ENCODE measurements around the gene CEP152. TPM values are rescaled to one million over a fixed set of nuclear protein-coding genes. Genes with fewer than 3 reads are reported as not detected.

Gene CEP152
- total and polyA plus RNA-seq, 9 of the 15 experiments (the other 6 are each of a cell fraction or from before 2014, with no cell fraction given), result 9.9 to 43.0 (median 23.6) TPM

GRCh38 chr15:48810414-48811324, at the start of gene CEP152 (continued):
- peak; percentile 76; the same call in 1 of the 2 replicates for TF ChIP-seq TFAP4 (CRISPR knock-in tag; IDR thresholded peaks at IDR 0.05; ENCODE audit: borderline replicate concordance)
- TF ChIP-seq HCFC1 (IDR thresholded peaks at IDR 0.05; ENCODE audit: low read depth, low read length), result peak; percentile 59
- no peak for TF ChIP-seq TFE3 (CRISPR knock-in tag; IDR thresholded peaks at IDR 0.05)
- no peak for TF ChIP-seq MEF2D (tag; conservative IDR thresholded peaks at IDR 0.05; ENCODE audit: low read depth)
- no peak for TF ChIP-seq SRSF9 (IDR thresholded peaks at IDR 0.05; ENCODE audit: borderline replicate concordance, low read depth, low read length)
- TF ChIP-seq ZSCAN29 (IDR thresholded peaks at IDR 0.05), result 0 out of 2 replicates have a peak, but pooled peaks have one; percentile 16
- no peak for TF ChIP-seq FIP1L1 (IDR thresholded peaks at IDR 0.05; ENCODE audit: low read depth, low read length, poor library complexity, severe bottlenecking)
- no peak for TF ChIP-seq MCM5 (IDR thresholded peaks at IDR 0.05; ENCODE audit: low read depth)
- TF ChIP-seq BHLHE40 (IDR thresholded peaks at IDR 0.05; ENCODE audit: low read length), result 0 out of 2 replicates have a peak, but pooled peaks have one; percentile 11
- TF ChIP-seq RBM25 (IDR thresholded peaks at IDR 0.05; ENCODE audit: low read depth, low read length, severe bottlenecking), result peak; percentile 90
- no peak for TF ChIP-seq ATF4 (CRISPR knock-in tag; IDR thresholded peaks at IDR 0.05)
- no peak for TF ChIP-seq ZBTB17 (CRISPR knock-in tag; IDR thresholded peaks at IDR 0.05)
- 0 out of 2 replicates have a peak, but pooled peaks have one; percentile 26 for TF ChIP-seq POLR2H (tag; IDR thresholded peaks at IDR 0.05; ENCODE audit: low read depth)
- TF ChIP-seq HMBOX1 (IDR thresholded peaks at IDR 0.05), result peak; percentile 65
- TF ChIP-seq TEAD4 (IDR thresholded peaks at IDR 0.05; ENCODE audit: low read length), result no peak
- TF ChIP-seq TEAD4 (CRISPR knock-in tag; IDR thresholded peaks at IDR 0.05; ENCODE audit: borderline replicate concordance), result no peak
- TF ChIP-seq POLR2AphosphoS5 (IDR thresholded peaks at IDR 0.05; ENCODE audit: control insufficient read depth, insufficient read depth, low read depth, low read length), result peak; percentile 78
- no peak for TF ChIP-seq CREBBP (IDR thresholded peaks at IDR 0.05; ENCODE audit: low read depth, low read length)
- peak; percentile 60; the same call in 1 of the 2 replicates for TF ChIP-seq PBX2 (CRISPR knock-in tag; IDR thresholded peaks at IDR 0.05; ENCODE audit: low read depth)
- TF ChIP-seq PBX2 (tag; conservative IDR thresholded peaks at IDR 0.05; ENCODE audit: low read depth), result peak; percentile 99
